ENCODE measurements around the gene FGGY.
"Not testable (repeated sequence)": the region's sequence is repeated elsewhere in the genome, so short reads cannot be mapped to it uniquely, and the experiment has no call there.

The FGGY gene, protein sequence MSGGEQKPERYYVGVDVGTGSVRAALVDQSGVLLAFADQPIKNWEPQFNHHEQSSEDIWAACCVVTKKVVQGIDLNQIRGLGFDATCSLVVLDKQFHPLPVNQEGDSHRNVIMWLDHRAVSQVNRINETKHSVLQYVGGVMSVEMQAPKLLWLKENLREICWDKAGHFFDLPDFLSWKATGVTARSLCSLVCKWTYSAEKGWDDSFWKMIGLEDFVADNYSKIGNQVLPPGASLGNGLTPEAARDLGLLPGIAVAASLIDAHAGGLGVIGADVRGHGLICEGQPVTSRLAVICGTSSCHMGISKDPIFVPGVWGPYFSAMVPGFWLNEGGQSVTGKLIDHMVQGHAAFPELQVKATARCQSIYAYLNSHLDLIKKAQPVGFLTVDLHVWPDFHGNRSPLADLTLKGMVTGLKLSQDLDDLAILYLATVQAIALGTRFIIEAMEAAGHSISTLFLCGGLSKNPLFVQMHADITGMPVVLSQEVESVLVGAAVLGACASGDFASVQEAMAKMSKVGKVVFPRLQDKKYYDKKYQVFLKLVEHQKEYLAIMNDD

DNA sequence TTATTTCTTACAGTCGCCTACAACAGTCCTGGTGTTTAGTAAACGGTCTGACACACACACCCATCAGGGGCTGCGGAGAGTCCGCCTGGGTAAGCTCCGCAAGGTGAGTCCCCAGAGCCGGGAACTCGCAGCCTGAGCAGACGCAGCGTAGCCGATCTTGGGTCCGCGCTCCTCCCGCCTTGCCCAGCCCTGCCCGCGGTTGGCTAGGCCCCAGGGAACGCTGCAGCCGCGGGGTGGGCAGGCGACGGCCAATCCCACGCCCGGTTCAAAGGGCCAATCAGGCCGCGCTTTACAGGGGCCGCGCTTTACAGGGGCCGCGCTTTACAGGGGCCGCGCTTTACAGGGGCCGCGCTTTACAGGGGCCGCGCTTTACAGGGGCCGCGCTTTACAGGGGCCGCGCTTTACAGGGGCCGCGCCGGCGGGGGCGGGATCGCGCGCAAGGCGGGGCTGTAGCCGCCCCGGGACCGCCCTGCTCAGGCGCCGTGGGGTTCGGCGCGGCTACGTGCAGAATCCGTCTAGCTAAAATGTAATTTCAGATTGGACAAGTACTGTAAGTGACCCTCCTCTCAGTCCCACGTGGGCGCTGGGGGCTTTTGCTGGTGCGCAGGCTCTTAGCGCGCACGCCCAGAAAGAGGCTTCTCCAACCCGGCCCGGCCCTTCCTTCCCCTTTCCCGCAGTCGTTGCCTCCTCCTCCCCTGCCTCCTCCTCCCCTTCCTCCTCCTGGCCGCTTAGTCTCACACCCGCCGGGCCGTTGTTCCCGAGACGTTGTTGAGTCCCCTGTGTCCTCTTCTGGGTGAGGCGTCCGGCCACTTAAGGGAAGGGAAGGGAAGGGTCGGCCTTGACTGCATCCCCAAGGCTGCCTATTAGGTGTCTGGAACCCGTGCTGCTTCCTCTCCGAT, at the start of gene FGGY:
TSS of gene FGGY (plus strand) at position 737 of the 899 bp plus-strand sequence. CDS start 24,456 bp downstream, outside the sequence.
- DNase-seq = peak; percentile 100

- no peak for DNase-seq
Measured at GRCh38 chr1:59248758-59249157, 48.1 kb upstream of the FGGY start.

GRCh38 chr1:59249396-59250137, 47.3 kb upstream of the FGGY start:
- DNase-seq = no peak

DNA sequence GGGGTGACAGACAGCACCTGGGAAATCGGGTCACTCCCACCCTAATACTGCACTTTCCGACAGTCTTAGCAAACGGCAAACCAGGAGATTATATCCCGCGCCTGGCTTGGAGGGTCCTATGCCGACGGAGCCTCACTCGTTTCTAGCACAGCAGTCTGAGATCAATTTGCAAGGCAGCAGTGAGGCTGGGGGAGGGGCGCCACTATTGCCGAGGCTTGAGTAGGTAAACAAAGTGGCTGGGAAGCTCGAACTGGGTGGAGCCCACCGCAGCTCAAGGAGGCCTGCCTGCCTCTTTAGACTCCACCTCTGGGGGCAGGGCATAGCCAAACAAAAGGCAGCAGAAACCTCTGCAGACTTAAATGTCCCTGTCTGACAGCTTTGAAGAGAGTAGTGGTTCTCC, 45.8 kb upstream of the FGGY start:
- not testable (repeated sequence) for DNase-seq

GRCh38 chr1:59256429-59256828, 40.5 kb upstream of the FGGY start:
- not testable (repeated sequence) for DNase-seq

GRCh38 chr1:59258412-59259032, 38.4 kb upstream of the FGGY start:
- no peak for DNase-seq

DNA sequence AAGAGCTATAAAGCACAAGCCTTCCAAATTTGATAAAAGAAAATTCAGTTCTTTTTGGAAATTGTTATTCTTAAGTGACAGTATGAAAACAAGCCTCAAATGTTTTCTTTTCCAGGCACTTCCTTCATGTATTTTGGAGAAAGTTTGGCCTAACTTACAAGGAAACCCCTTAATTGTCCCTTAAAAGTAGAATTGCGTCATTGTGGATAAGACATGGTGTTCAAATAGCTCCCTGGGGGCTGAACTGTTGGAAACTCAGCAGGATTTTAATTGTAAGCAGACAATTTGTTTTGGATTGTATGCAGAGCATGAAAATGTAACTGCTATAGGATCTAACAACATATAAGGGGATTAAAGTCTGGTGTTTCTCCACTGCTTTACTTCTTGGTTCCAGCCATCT, 35.4 kb upstream of the FGGY start:
- no peak for DNase-seq

DNA sequence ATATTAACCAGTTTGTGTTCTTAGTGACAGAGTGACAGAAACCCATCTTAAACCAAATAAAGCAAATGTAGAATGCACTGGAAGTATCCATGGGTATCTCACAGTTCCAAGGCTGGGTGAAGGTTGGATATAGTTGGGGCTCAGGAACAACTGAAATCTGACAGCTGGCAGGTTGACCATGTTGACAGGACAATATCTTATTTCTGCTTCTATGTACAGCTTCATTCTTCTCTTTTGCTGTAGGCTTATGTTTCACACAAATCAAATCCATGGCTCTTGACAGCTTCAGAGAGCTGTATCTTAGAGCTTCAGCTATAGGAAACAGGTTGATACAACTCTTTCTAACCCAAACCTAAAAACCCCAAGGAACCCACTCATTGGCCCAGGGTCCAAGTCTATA, 34.3 kb upstream of the FGGY start:
- DNase-seq = no peak

DNA sequence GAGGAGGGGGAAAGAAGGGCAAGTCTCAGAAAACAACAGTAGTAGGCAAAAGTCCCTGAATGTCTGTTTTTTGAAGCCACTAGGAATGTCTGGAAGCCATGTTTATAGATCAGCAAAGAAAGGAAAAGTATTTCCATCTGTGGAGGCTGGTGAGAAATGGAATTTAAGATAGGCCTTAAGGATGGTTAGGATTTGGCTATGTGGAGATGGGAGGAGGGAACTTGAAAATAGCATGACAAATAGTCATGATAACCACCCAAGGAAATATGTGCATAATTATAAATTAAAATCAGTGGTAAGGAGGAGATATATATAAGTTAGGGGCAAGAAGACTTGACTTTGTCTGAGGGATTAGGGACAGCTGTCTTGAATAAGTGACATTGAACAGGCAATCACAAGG, 33.8 kb upstream of the FGGY start:
- DNase-seq = no peak

DNA sequence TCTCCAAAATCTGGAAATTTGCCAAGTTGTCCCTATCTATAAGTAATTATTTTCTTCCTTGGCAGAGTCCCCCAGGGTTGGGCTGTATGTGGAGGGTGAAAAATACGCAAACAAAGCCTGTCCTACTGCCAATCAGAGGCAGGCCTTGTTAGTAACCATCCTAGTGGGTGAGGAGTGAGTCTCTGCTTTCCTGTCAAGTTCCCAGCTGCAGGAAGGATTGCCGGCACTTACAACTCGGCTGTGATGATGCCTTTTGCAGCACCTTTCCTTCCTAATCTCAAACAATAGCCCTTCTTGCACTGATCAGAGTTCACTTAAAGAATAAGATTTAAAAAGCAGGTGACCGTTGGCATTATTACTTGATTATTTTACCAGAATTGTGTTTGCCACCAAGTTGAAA, 31.3 kb upstream of the FGGY start:
- no peak for DNase-seq

GRCh38 chr1:59266180-59266926, 30.5 kb upstream of the FGGY start:
- peak; percentile 79 for DNase-seq

DNA sequence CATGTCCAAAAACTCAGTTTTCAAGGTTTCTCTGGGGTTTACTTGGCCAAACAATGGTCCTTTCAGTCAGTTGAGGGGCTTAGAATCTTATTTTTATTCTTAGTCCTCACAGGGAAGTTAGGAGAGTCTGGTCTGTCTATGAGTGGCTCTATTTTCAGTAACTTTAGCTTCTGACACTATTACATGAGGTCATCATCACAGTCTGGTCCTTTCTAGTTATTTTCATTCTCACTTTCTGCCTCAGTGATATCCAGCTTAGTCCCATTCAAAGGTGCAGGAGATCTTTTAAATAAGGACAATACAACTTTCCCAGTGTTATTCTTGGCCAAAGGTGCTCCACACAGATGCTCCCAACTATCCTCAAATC, 30.0 kb upstream of the FGGY start:
- peak; percentile 56 for DNase-seq

GRCh38 chr1:59268406-59268805, 28.5 kb upstream of the FGGY start:
- DNase-seq = no peak

DNA sequence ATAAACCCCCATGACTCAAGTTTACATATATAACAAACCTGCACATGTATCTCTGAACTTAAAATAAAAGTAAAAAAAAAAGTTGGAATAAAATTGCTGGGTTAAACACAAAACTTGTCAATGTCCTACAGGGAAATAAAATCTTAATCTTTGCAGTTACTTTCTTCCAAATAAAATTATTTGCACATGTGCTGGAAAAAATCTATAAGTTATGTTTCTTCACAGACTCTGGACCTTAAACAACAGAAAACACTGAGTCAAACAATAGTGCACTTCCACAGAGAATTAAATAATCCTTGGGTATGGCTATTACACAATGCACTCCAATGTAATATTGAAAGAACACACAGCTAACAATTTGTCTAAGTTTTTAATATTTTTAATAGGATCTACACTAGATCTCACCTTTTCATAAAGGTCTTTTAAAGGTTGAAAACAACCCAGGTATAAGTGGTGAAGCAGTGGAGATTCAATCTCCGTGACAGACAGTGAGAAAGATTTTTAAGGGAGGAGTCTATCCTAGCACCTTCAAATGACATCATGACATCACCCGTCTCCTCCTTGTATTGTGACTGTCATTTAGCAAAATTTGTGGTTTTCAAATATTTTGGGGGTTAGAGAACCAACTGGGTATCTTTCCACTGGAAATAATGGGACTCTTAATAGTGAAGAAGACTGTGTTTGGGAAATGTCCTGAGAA, 25.2 kb upstream of the FGGY start:
- no peak for DNase-seq

DNA sequence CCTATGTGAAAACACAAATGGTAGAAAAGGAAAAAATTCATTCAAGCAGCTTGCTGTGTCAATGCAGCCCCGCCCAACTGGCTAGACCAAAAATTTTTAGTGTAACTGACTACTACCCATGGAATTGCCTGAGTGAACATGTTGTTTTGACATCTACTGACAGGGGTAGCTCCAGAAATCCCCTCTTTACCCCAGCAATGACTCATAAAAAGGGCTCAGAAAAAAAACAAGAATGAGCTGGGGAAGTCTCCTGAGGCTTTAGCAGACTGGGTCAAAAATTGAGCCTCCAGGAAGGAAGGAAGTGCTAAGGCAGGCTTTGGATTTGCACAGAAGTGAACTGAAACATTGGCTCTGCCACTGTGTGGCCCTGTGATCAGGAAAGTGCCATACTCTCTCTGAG, 24.4 kb upstream of the FGGY start:
- peak; percentile 86 for DNase-seq

GRCh38 chr1:59276439-59276851, 20.4 kb upstream of the FGGY start:
- DNase-seq = no peak

DNA sequence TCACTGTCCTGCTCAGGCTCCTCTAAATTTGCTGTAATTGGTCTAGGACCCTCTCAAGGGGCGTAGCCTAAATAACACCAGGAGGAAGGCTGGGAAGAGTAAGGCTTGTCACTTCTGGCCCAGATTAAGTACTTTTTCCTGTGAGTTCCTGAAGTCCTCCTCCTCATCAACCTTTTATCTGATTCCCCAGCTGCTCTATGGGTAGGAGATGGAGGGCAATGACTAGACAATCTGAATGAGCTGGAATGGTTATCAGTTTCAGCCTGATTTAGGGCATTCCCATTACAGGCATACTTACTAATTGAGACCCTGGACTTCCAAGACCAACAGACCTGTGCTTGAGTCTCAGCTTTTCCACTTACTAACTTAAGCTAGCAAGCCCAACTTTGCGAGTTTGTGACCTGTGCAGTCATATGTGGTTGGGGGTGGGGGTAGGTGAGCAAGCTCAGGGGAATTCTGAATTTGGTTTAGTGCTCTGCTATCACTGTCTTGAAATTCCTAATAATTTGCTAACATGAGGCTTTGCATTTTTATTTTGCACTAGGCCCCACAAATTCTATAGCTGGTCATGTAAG, 18.0 kb upstream of the FGGY start:
- no peak for DNase-seq

DNA sequence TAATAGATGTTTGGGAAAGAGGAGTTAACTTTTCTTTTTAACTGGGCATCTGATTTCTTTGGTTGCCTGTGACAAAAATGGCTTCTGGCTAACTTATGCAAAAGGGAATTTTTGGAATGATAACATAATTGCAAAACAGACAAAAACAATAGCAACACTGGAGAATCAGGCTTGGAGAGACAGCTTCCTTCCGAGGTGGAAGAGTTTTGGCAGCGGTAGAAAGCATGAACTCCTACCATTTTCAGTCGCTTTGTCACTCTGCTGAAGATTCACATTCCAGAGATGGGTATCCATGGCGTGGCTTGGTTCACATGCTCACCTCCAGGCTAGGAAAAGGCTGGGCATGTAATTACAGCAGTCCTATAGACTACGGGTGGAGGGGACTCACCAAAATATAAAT, 17.2 kb upstream of the FGGY start:
- no peak for DNase-seq

DNA sequence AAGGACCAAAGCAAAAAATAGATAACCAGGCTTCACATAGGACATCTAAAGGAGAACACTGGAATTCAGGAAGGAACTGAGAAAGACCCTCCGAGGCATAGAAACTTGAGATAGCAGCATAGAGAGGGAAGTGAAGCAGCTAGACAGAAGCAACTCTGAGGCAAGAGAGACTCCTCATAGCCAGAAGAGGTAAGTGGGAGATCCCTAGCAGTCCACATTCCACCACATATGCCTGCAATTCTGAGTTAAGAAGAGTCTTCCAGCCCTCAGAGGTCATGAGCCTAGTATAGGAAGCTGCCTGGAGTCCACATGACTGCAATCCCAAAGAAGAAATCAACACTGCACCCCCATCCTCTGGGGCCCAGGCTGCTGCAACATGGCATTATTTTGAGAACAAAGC, 13.9 kb upstream of the FGGY start:
- no peak for DNase-seq

DNA sequence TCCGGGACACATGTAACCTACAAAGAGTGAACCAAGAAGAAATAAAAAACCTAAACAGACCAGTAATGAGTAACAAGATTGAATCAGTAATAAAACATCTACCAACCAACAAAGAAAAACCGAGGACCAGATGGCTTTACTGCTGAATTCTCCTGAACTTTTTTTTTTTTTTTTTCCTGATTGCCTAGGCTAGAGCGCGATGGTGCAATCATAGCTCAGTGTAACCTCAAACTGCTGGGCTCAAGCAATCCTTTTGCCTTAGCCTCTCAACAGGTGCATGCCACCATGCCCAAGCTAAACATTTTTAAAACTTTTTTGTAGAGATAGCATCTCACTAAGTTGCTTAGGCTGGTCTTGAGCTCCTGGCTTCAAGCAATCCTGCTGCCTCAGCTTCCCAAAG, 11.2 kb upstream of the FGGY start:
- DNase-seq = no peak

DNA sequence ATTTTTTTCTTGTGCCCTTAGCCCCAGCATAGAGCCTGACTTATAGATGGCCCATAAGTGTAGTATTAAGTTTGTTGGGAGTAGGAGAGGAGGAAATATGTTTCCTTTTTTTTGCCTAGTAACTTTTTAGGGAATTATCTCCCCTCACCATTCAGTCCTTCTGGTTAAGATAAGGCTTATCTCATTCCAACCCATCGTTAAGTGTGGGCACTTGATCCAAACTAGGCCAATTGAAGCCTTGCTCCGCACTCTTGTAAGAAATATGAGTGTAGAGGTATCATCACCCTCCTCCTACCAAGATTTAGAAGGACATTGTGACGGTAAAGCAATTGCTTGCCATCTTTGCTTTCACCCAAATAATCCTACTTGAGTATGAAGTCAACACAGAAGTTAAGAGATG, 8.8 kb upstream of the FGGY start:
- no peak for DNase-seq

All from suppressor macrophage treated with lipopolysaccharide for 4 hours (primary cell).